Astrocyte of the hippocampus (primary cell): Measurements from ENCODE around the gene TET1.
"Not testable (repeated sequence)": the region's sequence is repeated elsewhere in the genome, so short reads cannot be mapped to it uniquely, and the experiment has no call there.

Experiments used
- DNase-seq: peaks from one replicate; pipeline ENCODE4 v3.0.0; 2011; ENCODE audit warnings: low read depth, low spot score

Gene TET1

DNA sequence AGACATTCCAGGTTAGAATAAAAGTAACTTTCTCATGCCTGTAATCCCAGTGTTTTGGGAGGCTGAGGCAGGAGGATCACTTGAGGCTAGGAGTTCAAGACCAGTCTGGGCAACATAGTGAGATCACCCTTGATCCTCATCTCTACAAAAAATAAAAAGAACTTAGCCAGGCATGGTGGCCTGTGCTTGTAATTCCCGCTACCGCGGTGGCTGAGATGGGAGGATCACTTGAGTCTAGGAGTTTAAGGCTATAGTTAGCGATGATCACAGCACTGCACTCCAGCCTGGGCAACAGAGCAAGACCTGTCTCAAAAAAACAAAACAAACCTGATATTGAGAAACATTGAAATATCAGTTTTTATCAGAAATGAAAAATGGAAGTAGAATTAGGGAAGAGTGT, 4.6 kb downstream of the TET1 start:
- DNase-seq, result no peak

DNA sequence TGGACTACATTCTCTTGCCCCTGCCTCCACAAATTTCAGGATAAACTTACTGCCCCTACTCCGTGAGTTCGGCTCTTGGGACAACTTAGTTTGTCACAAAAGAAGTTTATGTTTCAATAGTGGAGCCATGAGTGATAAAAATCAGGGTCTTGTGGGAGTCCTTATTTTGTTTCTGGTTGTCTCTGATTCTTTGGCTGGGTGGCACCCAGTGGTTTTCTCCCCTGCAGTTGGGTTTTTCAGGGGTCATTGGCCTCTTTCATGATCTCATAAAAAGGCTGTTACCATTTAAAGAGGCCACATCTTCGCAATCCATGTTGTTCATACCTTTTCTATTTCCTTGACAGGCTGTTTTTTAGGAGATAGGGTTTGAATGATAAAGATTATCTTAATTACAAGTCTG, 5.5 kb downstream of the TET1 start:
- DNase-seq, result no peak

DNA sequence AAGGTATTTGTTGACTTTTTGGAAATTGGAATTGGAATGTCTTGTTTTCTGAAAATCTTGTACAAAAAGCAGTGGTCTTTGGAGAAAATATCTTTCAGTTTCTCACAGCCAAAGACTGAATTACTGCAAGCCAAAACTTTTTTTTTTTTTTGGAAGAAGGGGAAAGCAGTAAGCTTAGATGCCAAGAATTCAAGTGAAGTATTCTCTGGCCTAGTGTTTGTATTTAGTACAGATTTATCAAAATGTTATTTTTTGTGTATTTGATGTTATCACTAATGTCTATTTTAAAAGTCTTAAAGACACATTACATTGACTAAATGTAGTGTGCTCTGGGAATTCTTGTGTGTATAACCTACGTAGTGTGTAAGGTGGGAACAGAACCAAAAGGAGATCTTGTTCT, 6.2 kb downstream of the TET1 start:
- peak; percentile 17 for DNase-seq

DNA sequence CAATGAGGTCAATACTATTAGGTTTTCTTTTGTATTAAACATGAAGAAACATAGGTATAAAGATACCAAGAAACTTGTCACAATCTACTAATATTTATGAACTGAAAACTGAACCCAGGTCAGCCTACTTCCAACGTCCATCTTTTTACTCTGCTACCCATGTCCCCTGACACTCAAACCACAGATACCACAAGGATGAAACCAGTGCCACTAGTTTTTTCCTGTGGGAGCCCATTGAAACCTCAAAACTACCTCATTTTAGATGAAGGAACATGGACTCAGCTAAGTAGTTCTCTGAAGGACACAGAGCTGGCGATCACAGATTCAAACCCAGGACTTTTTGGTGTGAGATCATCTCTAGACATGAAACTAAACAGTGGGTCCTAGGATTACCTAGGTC, 6.8 kb downstream of the TET1 start:
- DNase-seq, result no peak

DNA sequence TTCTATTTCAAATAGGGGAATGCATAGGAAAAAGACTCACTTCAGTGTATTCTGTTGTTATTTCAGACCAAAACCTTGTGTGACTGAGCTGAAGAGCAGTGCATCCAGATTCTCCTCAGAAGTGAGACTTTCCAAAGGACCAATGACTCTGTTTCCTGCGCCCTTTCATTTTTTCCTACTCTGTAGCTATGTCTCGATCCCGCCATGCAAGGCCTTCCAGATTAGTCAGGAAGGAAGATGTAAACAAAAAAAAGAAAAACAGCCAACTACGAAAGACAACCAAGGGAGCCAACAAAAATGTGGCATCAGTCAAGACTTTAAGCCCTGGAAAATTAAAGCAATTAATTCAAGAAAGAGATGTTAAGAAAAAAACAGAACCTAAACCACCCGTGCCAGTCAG, 12.0 kb downstream of the TET1 start:
- no peak for DNase-seq

DNA sequence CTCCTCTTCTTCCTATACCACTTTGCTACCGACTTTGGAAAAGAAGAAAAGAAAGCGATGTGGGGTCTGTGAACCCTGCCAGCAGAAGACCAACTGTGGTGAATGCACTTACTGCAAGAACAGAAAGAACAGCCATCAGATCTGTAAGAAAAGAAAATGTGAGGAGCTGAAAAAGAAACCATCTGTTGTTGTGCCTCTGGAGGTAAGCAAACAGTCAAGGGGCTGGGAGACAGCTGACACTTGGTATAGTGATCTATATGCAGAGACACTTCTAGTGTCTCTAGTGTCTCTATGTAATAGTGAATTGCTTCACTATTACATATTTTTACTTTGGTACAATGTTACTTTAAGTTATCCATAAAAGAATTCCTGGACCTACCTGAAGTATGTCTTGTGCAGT, 13.9 kb downstream of the TET1 start:
- DNase-seq, result no peak

DNA sequence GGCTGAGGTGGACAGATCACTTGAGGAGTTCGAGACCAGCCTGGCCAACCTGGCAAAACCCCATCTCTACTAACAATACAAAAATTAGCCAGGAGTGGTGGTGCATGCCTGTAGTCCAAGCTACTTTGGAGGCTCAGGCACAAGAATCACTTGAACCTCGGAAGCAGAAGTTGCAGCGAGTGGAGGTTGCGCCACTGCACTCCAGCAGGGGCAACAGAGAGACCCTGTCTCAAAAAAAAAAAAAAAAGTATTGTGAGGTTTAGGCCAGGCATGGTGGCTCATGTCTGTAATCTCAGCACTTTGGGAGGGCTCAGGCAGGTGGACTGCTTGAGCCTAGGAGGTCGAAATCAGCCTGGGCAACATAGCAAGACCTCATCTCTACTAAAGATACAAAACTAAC, 16.0 kb downstream of the TET1 start:
- no peak for DNase-seq

DNA sequence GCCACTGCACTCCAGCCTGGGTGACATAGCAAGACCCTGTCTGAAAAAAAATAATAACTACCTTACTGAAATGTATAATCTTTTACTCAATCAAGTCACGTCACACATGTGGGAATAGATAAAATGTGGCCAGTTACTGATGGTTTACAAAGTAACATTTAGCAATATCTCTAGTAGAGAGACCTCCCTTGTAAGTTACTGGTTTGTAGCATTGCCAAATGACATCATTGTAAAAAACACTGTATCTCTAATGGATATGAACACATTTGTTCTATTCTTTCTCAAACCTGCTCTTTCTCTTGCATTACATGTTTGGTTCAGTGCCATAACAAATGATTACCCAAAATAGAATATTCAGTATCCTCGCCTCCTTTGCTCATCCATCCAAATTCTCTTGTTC, 18.8 kb downstream of the TET1 start:
- DNase-seq, result no peak

DNA sequence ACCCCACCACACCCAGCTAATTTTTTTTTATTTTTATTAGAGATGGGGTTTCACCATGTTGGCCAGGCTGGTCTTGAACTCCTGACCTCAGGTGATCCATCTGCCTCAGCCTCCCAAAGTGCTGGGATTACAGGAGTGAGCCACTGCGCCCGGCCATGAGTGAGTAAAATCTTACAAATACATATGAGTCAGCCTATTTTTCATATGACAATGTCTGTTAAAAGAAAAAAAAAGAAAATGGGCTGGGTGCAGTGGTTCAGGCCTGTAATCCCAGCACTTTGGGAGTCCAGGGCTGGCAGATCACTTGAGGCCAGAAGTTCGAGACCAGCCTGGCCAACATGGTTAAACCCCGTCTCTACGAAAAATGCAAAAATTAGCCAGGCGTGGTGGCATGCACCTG, 24.1 kb downstream of the TET1 start:
- DNase-seq, result not testable (repeated sequence)

DNA sequence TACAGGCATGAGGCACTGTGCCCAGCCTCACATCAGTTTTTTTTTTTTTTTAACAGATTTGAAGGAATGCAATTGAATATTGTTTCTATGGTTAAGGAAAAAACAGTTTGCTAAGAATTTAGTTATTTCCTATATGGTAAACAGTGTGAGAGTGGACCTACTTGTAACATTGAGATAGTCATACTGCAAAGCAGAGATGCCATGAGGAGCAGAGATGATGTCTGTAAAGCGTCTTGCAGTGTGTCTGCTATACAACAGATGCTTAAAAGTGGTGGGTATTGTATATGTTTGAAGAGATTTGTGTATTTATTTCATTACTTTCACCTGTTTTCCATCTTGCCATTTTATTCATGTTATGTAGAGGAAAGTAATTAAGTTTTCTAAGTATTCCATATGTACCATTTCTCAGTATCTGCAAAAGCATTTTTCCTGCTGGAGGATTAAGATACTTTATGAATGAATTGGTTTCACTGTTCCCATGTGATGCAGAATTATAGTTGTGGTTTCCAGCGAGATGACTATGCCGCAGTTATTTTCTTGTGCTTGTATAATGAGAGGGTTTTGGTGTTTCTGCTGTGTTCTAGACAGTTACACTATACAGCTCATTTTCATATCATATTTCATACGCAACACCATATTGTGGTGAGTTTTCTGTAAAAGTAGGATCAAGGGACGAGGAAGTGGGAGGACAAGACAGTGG, 26.6 kb downstream of the TET1 start:
- no peak for DNase-seq

DNA sequence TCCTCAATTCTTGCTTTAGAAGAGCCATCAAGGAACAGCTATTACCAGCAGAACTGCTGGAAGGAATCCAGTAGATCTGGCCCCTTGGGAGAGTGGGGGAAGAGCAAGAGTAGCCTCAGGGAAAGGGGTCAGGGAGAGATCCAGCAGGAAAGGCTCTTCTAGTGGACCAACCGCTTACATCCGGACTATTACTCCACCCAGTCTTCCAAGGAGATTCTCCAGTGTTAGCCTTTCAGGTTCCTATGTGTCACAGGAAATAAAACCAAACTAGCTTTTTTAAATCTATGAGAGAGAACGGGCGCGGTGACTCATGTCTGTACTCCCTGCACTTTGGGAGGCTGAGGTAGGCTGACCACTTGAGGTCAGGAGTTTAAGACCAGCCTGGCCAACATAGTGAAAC, 34.3 kb downstream of the TET1 start:
- peak; percentile 25 for DNase-seq

DNA sequence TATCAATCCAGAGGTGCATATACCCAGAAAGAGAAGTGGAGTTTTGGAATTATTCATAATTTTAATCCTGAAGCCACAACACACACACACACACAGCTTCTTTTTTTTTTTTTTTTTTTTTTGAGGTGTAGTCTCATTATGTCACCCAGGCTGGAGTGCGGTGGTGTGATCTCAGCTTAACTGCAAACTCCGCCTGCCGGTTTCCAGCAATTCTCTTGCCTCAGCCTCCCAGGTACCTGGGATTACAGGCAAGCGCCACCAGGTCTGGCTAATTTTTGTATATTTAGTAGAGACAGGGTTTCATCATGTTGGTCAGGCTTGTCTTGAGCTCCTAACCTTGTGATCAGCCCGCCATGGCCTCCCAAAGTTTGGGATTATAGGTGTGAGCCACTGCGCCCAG, 35.4 kb downstream of the TET1 start:
- DNase-seq, result no peak

DNA sequence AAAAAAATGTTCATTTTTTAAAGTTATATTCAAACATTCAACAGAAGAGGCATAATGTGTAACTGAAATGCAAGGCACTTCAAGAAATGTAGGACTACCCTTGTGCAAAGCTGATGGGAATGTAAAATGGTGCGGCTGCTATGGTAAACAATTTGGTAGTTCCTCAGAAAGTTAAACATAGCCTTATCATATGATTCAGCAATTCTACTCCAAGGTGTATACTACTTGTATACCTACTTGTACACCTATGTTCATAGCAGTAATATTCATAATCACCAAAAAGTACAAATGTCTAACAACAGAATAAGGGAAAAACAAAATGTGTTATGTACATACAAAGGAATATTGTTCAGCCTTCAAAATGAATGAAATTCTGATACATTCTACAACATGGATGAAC, 37.3 kb downstream of the TET1 start:
- DNase-seq, result no peak

DNA sequence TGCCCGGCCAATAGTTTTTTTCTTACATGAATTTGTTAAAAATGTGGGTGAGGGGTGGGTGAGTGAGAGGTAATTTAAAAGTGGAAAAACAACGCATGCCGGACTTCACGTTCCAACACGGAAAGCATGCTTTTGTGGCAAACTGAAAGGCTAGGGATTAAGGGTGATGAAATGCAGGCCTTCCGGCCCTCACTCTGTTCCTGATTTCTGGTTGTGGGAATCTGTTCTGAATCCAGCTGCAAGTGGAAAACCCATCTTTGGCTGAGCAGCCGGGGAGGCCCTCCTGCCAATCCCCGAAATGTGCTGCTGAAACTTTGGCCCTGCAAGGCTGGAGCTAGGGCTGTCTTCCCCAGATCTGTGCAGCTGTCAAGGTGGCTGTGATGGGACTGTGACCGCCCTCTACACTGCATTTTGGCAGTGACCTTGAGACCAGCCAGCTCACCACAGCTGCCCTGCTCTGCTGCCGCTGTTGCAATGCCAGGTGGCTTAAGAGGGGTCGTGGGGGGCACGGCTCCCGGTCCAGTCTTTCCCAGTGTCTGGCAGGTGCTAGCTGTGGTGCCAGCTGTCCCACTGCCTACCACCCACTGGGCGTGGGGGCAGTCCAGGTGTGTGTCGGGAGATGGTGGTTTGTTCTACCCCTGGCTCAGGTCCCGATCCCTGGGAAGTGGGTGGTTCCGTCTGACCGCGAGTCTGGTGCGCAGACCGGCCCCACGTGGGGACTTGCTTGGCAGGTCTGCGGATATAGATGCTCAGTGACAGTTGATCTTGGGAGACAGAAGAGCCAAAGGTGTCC, 39.0 kb downstream of the TET1 start:
- peak; percentile 69 for DNase-seq

DNA sequence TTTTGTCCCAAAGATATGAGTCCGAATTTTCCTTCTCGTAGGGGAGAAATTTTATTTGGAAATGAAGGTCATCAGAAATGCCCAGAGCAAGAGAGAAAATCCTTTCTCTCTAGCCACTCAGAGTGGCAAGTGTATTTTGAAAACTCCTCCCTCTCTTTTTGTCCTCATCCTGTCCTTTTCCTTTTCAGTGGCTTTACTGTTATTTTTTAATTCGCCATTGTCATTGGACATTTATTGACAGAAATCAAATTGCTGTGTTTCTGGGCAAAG, 39.6 kb downstream of the TET1 start:
- no peak for DNase-seq

DNA sequence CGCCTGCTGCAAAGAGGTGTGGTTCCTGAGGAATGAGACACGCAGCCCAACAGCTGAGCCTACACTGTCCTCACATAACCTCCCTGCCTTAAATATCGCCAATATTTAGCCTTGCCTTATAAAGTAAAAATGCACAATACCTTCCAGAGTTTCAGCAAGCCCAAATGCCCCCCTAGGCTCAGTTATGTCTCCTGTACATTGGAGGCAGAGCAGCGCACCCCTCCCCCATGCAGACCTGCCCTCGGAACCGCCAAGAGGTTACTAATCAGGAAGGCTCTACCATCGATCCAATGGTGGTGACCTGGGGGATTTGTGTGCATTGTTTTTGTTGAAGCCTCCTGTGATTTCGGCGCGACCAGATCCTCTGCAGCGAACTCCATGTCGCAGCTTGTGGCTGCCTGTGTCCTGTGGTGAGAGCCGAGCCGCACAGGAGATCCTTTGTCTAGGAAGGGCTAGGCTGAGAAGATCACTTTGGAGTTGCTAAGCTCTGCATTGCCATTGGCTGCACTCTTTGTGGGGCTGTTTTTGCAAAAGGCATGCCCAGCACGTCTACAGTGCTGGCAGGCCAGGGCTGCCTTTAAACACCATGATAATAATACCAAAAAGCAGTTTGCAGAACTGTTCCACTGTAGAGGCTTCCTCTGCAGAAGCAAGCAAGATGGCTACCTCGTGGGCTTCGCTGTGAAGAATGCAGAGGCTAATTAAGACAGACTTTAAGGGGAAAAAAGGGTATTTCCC, 40.1 kb downstream of the TET1 start:
- peak; percentile 93 for DNase-seq

DNA sequence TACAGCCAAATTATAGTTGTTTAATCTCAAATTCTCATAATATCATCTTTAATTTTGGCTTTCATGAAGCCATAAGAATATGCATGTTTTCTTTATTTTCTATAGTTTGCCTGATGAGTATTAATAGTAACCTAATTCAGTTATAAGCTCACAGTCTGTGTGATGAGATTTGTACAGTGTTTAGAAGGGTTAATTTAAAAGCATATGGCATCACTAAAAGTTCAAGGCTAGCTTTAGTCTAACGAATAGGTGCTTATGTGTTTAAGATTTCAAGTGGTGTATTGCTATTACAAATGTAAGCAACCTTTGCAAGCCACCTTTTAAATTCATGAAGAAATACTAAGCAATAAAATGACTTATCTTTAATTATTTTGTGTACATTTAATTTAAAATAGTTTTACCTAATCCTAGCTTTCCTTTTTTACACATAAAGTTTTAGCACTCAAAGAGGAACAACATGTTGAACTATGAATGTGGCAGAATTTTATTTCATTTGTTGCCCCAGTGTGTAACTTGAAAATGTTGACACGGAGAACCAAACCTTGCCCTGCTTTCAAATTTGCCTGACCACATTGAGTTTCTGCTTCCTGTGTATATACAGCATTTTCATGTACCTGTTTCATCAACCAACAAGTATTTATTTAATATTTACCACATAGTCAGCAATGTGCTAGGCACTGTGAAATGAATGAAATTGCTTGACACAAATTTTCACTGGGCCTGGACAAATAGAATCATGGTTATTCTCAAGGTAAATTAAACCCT, 41.5 kb downstream of the TET1 start:
- no peak for DNase-seq

DNA sequence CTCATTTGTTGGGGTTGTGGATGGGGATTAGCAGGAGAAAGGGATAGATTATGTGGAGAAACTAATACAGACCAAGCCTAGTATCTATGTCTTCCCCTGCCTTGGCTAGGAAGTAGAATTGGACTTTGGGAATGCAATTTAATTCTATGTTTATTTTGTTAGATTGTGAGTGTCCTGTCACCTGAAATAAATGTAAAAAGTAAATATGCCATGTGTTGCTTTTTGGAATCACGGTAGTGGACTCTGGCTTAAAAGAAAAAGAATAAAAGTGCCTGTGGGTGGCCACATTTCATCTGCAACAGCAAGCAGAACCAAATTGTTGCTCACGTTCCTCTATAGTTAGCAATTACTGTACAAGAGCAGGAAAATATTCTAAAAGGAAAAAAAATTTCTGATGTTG, 42.3 kb downstream of the TET1 start:
- no peak for DNase-seq

DNA sequence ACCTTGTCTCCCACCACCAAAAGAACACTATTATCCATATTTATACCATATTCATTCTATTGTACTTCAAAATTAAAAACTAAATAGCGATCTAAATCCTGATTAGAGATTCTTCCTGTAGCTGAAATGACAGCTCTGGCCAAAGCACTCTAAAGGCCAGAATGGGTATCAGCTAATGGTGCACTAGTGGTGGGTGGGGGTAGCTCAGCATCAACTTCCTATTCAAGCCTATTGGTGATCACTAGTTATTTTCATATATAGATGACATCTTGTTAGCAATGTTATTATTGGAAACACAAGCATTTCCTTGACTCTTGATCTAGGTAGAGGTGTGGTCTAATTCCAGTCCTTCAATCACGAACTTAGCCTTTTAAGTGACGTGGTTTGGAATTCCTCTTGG, 43.6 kb downstream of the TET1 start:
- DNase-seq, result no peak

DNA sequence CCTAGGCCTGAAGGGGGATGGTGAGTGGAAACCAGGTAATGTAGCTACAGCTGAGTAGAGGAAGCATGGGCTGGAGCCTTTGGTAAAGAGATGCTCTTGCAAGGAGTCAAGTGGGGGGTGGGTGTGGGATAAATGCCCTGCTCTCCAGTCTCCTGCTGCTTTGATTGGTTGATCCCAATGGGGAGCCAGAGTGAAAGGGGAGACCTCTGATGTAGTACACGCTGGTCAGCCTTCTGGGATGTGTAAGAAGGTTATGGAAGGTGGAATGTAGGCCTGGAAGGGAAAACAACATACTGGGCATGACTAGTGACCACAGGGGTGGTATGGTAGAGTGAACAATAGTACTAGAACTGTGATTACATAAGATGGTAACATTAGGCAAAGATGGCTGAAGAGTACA, 44.3 kb downstream of the TET1 start:
- peak; percentile 31 for DNase-seq

DNA sequence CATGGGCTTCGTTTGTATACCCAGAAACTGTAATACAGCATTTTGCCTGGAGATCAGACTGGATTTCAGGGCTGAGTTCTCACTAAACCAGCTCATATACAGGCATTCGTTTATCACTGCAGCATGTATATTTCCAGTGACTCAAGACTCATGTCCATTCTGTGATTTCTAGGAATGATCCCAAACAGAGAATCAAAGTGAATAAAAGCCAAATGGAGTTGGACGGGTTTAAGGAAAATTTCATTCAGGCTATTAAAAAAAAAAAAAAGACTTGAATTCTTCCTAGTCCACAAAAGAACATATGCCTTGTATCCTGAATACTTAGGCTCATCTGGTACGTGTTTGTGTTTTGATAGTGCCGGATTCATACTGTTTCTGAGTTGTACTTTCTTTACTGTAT, 46.8 kb downstream of the TET1 start:
- no peak for DNase-seq

DNA sequence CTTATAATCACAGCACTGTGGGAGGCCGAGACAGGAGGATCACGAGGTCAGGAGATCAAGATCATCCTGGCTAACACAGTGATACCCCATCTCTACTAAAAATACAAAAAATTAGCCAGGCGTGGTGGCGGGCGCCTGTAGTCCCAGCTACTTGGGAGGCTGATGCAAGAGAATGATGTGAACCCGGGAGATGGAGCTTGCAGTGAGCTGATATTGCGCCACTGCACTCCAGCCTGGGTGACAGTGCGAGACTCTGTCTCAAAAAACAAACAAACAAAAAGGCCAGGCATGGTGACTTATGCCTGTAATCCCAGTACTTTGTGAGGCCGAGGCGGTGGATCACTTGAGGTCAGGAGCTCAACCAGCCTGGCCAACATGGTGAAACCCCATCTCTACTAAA, 49.9 kb downstream of the TET1 start:
- not testable (repeated sequence) for DNase-seq
